Bronchial epithelial cell (primary cell): ENCODE results near the gene SHANK2. TPM values are rescaled to one million over a fixed set of nuclear protein-coding genes. Genes with fewer than 3 reads are reported as not detected.

Source experiments
- DNase-seq: peaks from one replicate; pipeline ENCODE4 v3.0.0-alpha.2; 2010; ENCODE audit warnings: low read depth
- FAIRE-seq: peaks from 2 replicates; lab custom pipeline; 2011; peaks lifted over from hg19 to GRCh38; lab: Jason Lieb, UNC
- H3K27me3 ChIP-seq: 2 replicates; pipeline ENCODE4 v1.5.1; 2011; ENCODE audit warnings: low read length; ENCODE audit not compliant: control insufficient read depth, insufficient read depth
- H3K36me3 ChIP-seq: 2 replicates; pipeline ENCODE4 v1.5.1; 2011; ENCODE audit warnings: low read length; ENCODE audit not compliant: control insufficient read depth, insufficient read depth
- H3K4me3 ChIP-seq: 2 replicates; pipeline ENCODE4 v1.5.1; 2011; ENCODE audit warnings: mild to moderate bottlenecking, low read depth, low read length, control low read depth
- CTCF ChIP-seq: IDR thresholded peaks from 2 replicates; pipeline ENCODE4 v1.5.1; 2011; ENCODE audit warnings: mild to moderate bottlenecking, moderate library complexity, low read length, control low read depth, inconsistent platforms; ENCODE audit not compliant: insufficient read depth, severe bottlenecking
- total RNA-seq: library from RNA; depleted of rRNA; stranded (reverse); fragments of >200 nt; gene quantifications from 2 replicates; pipeline ENCODE4 v1.2.1, GENCODE V29; 2014

Gene SHANK2
- total RNA-seq, 1 donor from 2014 or later = 6.6 TPM

- H3K27me3 ChIP-seq = no peaks in the 10 kb centered on the region
- no peak overlapping the region for H3K4me3 ChIP-seq
- H3K36me3 ChIP-seq = no peaks in the 10 kb centered on the region
- FAIRE-seq (no peak), DNase-seq (no peak)
- no peak for TF ChIP-seq CTCF
Observed at GRCh38 chr11:71211631-71212030, 40.7 kb downstream of the SHANK2 start.

GRCh38 chr11:71210861-71211260 lies 41.5 kb downstream of the SHANK2 start:
- DNase-seq = no peak
- TF ChIP-seq CTCF = no peak
- no peaks in the 10 kb centered on the region for H3K27me3 ChIP-seq
- H3K36me3 ChIP-seq = no peaks in the 10 kb centered on the region
- FAIRE-seq = no peak
- no peak overlapping the region for H3K4me3 ChIP-seq

GRCh38 chr11:71209656-71210055 lies 42.7 kb downstream of the SHANK2 start:
- Histone ChIP-seq H3K36me3 (no peaks in the 10 kb centered on the region), H3K4me3 (no peak overlapping the region), H3K27me3 (no peaks in the 10 kb centered on the region)
- no peak for FAIRE-seq
- TF ChIP-seq CTCF = no peak
- no peak for DNase-seq

GRCh38 chr11:71209181-71209580 lies 43.2 kb downstream of the SHANK2 start:
- Histone ChIP-seq H3K36me3 (no peaks in the 10 kb centered on the region), H3K27me3 (no peaks in the 10 kb centered on the region), H3K4me3 (no peak overlapping the region)
- DNase-seq (no peak), FAIRE-seq (peak; percentile 40)
- no peak for TF ChIP-seq CTCF

GRCh38 chr11:71208011-71208774 lies 44.2 kb downstream of the SHANK2 start:
- no peak for DNase-seq
- no peak for TF ChIP-seq CTCF
- Histone ChIP-seq H3K27me3 (no peaks in the 10 kb centered on the region), H3K4me3 (no peak overlapping the region), H3K36me3 (no peaks in the 10 kb centered on the region)
- no peak for FAIRE-seq

- FAIRE-seq (no peak), DNase-seq (no peak)
- TF ChIP-seq CTCF = no peak
- Histone ChIP-seq H3K27me3 (no peaks in the 10 kb centered on the region), H3K36me3 (no peaks in the 10 kb centered on the region), H3K4me3 (no peak overlapping the region)
Observed at GRCh38 chr11:71207563-71207962, 44.8 kb downstream of the SHANK2 start.
